Type B pancreatic cell (in vitro differentiated cells): ENCODE data around the gene TRIM71. TPM values are rescaled to one million over a fixed set of nuclear protein-coding genes. Genes with fewer than 3 reads are reported as not detected.

ENCODE experiments used
- DNase-seq: peaks from one replicate; pipeline ENCODE4 v3.0.0; 2021; ENCODE audit warnings: mixed read lengths; ENCODE audit not compliant: unreplicated experiment; ENCODE audit errors: extremely low spot score
- H3K27ac Mint-ChIP-seq: 2 replicates; pipeline ENCODE4 v1.8.0; 2021; ENCODE audit warnings: mild to moderate bottlenecking, mixed read lengths
- H3K27me3 Mint-ChIP-seq: 2 replicates; pipeline ENCODE4 v1.8.0; 2021; ENCODE audit warnings: mixed read lengths
- H3K36me3 Mint-ChIP-seq: 2 replicates; pipeline ENCODE4 v1.8.0; 2021; ENCODE audit warnings: mixed read lengths
- H3K4me1 Mint-ChIP-seq: one replicate; pipeline ENCODE4 v1.8.0; 2021; ENCODE audit warnings: mixed read lengths; ENCODE audit not compliant: unreplicated experiment
- H3K4me3 Mint-ChIP-seq: 2 replicates; pipeline ENCODE4 v1.8.0; 2021; ENCODE audit warnings: mild to moderate bottlenecking, mixed read lengths
- H3K9me3 Mint-ChIP-seq: 2 replicates; pipeline ENCODE4 v1.8.0; 2021; ENCODE audit warnings: mixed read lengths
- CTCF ChIP-seq: fragments of 200-600 bp; sonication (generic); conservative IDR thresholded peaks from 2 replicates; pipeline ENCODE4 v1.5.0; 2021; ENCODE audit warnings: antibody characterized with exemption, mild to moderate bottlenecking
- total RNA-seq: library from RNA; stranded (reverse); gene quantifications from 2 replicates; pipeline ENCODE4 v1.2.1, GENCODE V29; 2021; ENCODE audit warnings: low replicate concordance

The TRIM71 gene
- total RNA-seq, 1 donor from 2014 or later = 26.5 TPM

- H3K4me3 Mint-ChIP-seq = no peak overlapping the region
- peaks cover 24% of the 10 kb centered on the region for H3K4me1 Mint-ChIP-seq
- no peak for TF ChIP-seq CTCF
- peak overlapping the region; percentile 45 for H3K27ac Mint-ChIP-seq
- H3K36me3 Mint-ChIP-seq = no peaks in the 10 kb centered on the region
- no peaks in the 10 kb centered on the region for H3K9me3 Mint-ChIP-seq
- DNase-seq = no peak
- H3K27me3 Mint-ChIP-seq = peaks cover 5% of the 10 kb centered on the region
These were observed 4.6 kb upstream of the TRIM71 start for GRCh38 chr3:32813180-32813579.

GRCh38 chr3:32814361-32814760, 3.4 kb upstream of the TRIM71 start:
- no peak for TF ChIP-seq CTCF
- Mint-ChIP-seq H3K36me3 (peaks cover 7% of the 10 kb centered on the region), H3K4me1 (peaks cover 27% of the 10 kb centered on the region), H3K4me3 (peak overlapping the region; percentile 92), H3K27me3 (peaks cover 13% of the 10 kb centered on the region), H3K9me3 (no peaks in the 10 kb centered on the region), H3K27ac (peak overlapping the region; percentile 30)
- no peak for DNase-seq

GRCh38 chr3:32815841-32816438, 1.9 kb upstream of the TRIM71 start:
- H3K9me3 Mint-ChIP-seq = no peaks in the 10 kb centered on the region
- peaks cover 26% of the 10 kb centered on the region for H3K27me3 Mint-ChIP-seq
- no peak for DNase-seq
- peaks cover 12% of the 10 kb centered on the region for H3K36me3 Mint-ChIP-seq
- H3K4me1 Mint-ChIP-seq = peaks cover 34% of the 10 kb centered on the region
- peak overlapping the region; percentile 92 for H3K4me3 Mint-ChIP-seq
- no peak for TF ChIP-seq CTCF
- H3K27ac Mint-ChIP-seq = peak overlapping the region; percentile 86

GRCh38 chr3:32816439-32817256, 1.1 kb upstream of the TRIM71 start:
- peak; percentile 84 for DNase-seq
- TF ChIP-seq CTCF = no peak
- peaks cover 39% of the 10 kb centered on the region for H3K4me1 Mint-ChIP-seq
- H3K9me3 Mint-ChIP-seq = no peaks in the 10 kb centered on the region
- H3K4me3 Mint-ChIP-seq = peak overlapping the region; percentile 92
- H3K27ac Mint-ChIP-seq = peak overlapping the region; percentile 86
- H3K27me3 Mint-ChIP-seq = peaks cover 32% of the 10 kb centered on the region
- H3K36me3 Mint-ChIP-seq = peaks cover 12% of the 10 kb centered on the region

- TF ChIP-seq CTCF = no peak
- Mint-ChIP-seq H3K4me3 (peak overlapping the region; percentile 94), H3K27me3 (peaks cover 32% of the 10 kb centered on the region), H3K4me1 (peaks cover 43% of the 10 kb centered on the region), H3K27ac (peak overlapping the region; percentile 86), H3K9me3 (no peaks in the 10 kb centered on the region), H3K36me3 (peaks cover 12% of the 10 kb centered on the region)
- peak; percentile 71 for DNase-seq
These were observed 590 bp upstream of the TRIM71 start for GRCh38 chr3:32817257-32817557.
